ENCODE measurements around the gene LPP. TPM values are rescaled to one million over a fixed set of nuclear protein-coding genes. Genes with fewer than 3 reads are reported as not detected.

Gene LPP
- total and polyA plus RNA-seq, 9 of the 15 experiments (the other 6 are each of a cell fraction or from before 2014, with no cell fraction given), result 0.07 to 0.18 TPM; not detected in 7

GRCh38 chr3:188526057-188526456 is 372.1 kb downstream of the LPP start:
- Histone ChIP-seq H4K20me1 (replicated peaks; ENCODE audit: control insufficient read depth, insufficient read depth, low read length) (no peaks in the 10 kb centered on the region), H3K27ac (ENCODE audit: extremely low read depth, low read depth, low read length) (no peak overlapping the region), H3K9me1 (ENCODE audit: control insufficient read depth, insufficient read depth, low read length) (no peaks in the 10 kb centered on the region), H3K9ac (ENCODE audit: insufficient read depth in 1 of 2, low read depth in 2 of 2, low read length in 2 of 2) (no peak overlapping the region), H2AFZ (ENCODE audit: low read depth, low read length) (no peak overlapping the region), H3K4me3 (no peak overlapping the region), H3K9me3 (replicated peaks; ENCODE audit: control insufficient read depth, insufficient read depth, low read depth, low read length) (no peaks in the 10 kb centered on the region; the same call in none of the 2 replicates), H3K27me3 (ENCODE audit: control insufficient read depth in 2 of 2, insufficient read depth in 2 of 2, low read length in 2 of 2) (no peaks in the 10 kb centered on the region), H3K79me2 (ENCODE audit: control insufficient read depth, insufficient read depth, low read length) (no peaks in the 10 kb centered on the region), H3K4me2 (ENCODE audit: insufficient read depth, low read length) (no peak overlapping the region), H3K36me3 (ENCODE audit: control insufficient read depth, insufficient read depth, low read length) (no peaks in the 10 kb centered on the region), H3K4me1 (replicated peaks in 1 of 2; ENCODE audit: control insufficient read depth in 2 of 2, insufficient read depth in 2 of 2, low read length in 2 of 2) (no peaks in the 10 kb centered on the region)
- WGBS (ENCODE audit: insufficient coverage, low coverage, missing lambda C conversion rate), result 0% methylated on average over 4 of the region's 5 CpGs
- BruUV-seq (replicated peaks), result no TSS peak
- ChIA-PET POLR2A (no interaction called here), CTCF (ENCODE audit: low intra/inter-chr PET ratio) (no interaction called here)
- intact Hi-C loops (cut with micrococcal nuclease) (no loop called here), in situ Hi-C loops (cut with MboI) (no loop called here)
- TF ChIP-seq ZNF79 (CRISPR knock-in tag; IDR thresholded peaks at IDR 0.05; ENCODE audit: low read depth) (no peak), CBX3 (IDR thresholded peaks at IDR 0.05; ENCODE audit: borderline replicate concordance in 1 of 2, low read length in 2 of 2) (no peak), SREBF1 (IDR thresholded peaks at IDR 0.05; ENCODE audit: borderline replicate concordance, low read depth, low read length) (no peak), KLF6 (CRISPR knock-in tag; IDR thresholded peaks at IDR 0.05; ENCODE audit: borderline replicate concordance) (no peak), EGR1 (conservative IDR thresholded peaks at IDR 0.05) (no peak), CHD1 (IDR thresholded peaks at IDR 0.05; ENCODE audit: low read length) (no peak), FOS (IDR thresholded peaks at IDR 0.05; ENCODE audit: extremely low read depth, insufficient read length) (no peak), CREB5 (CRISPR knock-in tag; IDR thresholded peaks at IDR 0.05) (no peak), NR4A1 (CRISPR knock-in tag; IDR thresholded peaks at IDR 0.05) (no peak), NR4A1 (tag; IDR thresholded peaks at IDR 0.05) (no peak), PYGO2 (tag; IDR thresholded peaks at IDR 0.05) (no peak), SRSF7 (optimal IDR thresholded peaks at IDR 0.05; ENCODE audit: low read depth, low read length) (no peak), ZNF277 (CRISPR knock-in tag; IDR thresholded peaks at IDR 0.05; ENCODE audit: borderline replicate concordance) (no peak), PCBP2 (IDR thresholded peaks at IDR 0.05; ENCODE audit: low read depth, low read length, poor library complexity, severe bottlenecking) (no peak), CREM (IDR thresholded peaks at IDR 0.05; ENCODE audit: low read depth) (no peak), ZNF24 (IDR thresholded peaks at IDR 0.05) (no peak), ZNF445 (CRISPR knock-in tag; IDR thresholded peaks at IDR 0.05; ENCODE audit: low read depth) (no peak)
- DNase-seq (ENCODE audit: extremely low read depth in 1 of 4, low spot score in 3 of 4) (no peak), FAIRE-seq (no peak), ATAC-seq (no peak)

Measured in K562 (cell line).